22Rv1 (cell line): Measurements from ENCODE around the gene CYP27C1.

Experiments used
- H3K27ac ChIP-seq: fragments of 450-650 bp; 2 replicates; pipeline ENCODE4 v1.5.1; 2017
- ZFX ChIP-seq: fragments of 450-650 bp; IDR thresholded peaks from 2 replicates; pipeline ENCODE4 v1.6.1; 2017; ENCODE audit warnings: antibody characterized with exemption, borderline replicate concordance
- TF ChIP-seq, protein P1 (sequence below): fragments of 450-650 bp; IDR thresholded peaks from 2 replicates; pipeline ENCODE4 v1.5.1; 2017; ENCODE audit warnings: mild to moderate bottlenecking

Gene CYP27C1

GRCh38 chr2:127154396-127154795 is 65.7 kb downstream of the CYP27C1 start:
- H3K27ac ChIP-seq = no peak overlapping the region
- TF ChIP-seq, protein P1, sequence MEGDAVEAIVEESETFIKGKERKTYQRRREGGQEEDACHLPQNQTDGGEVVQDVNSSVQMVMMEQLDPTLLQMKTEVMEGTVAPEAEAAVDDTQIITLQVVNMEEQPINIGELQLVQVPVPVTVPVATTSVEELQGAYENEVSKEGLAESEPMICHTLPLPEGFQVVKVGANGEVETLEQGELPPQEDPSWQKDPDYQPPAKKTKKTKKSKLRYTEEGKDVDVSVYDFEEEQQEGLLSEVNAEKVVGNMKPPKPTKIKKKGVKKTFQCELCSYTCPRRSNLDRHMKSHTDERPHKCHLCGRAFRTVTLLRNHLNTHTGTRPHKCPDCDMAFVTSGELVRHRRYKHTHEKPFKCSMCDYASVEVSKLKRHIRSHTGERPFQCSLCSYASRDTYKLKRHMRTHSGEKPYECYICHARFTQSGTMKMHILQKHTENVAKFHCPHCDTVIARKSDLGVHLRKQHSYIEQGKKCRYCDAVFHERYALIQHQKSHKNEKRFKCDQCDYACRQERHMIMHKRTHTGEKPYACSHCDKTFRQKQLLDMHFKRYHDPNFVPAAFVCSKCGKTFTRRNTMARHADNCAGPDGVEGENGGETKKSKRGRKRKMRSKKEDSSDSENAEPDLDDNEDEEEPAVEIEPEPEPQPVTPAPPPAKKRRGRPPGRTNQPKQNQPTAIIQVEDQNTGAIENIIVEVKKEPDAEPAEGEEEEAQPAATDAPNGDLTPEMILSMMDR = no peak
- TF ChIP-seq ZFX = no peak

- TF ChIP-seq ZFX = no peak
- TF ChIP-seq, protein P1 = no peak
- H3K27ac ChIP-seq = no peak overlapping the region
These were observed 66.4 kb downstream of the CYP27C1 start for GRCh38 chr2:127153691-127154158.

GRCh38 chr2:127150996-127151395 is 69.1 kb downstream of the CYP27C1 start:
- H3K27ac ChIP-seq = no peak overlapping the region
- TF ChIP-seq, protein P1 = no peak
- no peak for TF ChIP-seq ZFX

GRCh38 chr2:127149384-127149783 is 70.7 kb downstream of the CYP27C1 start:
- H3K27ac ChIP-seq = no peak overlapping the region
- no peak for TF ChIP-seq ZFX
- TF ChIP-seq, protein P1 = no peak

DNA sequence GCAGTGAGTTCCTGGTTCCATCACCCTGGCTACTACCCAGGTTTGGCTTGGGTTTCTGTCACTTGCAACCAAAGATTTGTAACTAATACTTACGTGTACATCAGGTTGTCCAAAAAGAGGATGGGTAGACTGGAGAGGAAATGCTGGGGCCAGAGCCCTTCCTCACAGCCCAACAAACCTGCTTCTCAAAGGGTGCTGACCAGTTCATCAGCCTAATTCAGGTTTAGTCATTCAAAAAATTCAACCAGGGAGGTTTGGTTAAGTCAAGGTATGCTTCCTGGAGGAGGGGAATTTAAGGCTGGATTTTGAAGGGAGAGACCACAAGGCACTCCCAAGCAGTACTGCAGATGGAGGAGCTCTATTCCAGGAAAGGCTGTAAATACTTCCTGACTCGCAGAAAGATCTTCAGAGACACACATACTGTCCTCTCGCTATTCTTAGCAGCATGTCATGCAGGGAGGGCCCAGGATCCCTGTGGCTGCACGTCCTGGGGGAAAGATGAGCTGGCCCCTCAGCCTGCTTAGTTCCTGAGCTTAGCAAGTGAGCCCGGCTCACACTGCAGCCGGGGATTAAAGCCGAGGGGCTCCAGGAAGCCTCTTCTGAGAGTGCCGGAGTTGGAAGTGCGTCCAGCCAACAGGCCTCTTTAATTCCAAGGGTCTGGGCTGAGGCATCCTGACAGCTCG is 73.1 kb downstream of the CYP27C1 start:
- TF ChIP-seq, protein P1 = no peak
- TF ChIP-seq ZFX = no peak
- H3K27ac ChIP-seq = no peak overlapping the region

- no peak overlapping the region for H3K27ac ChIP-seq
These were observed 73.9 kb downstream of the CYP27C1 start for GRCh38 chr2:127146071-127146725.

More at GRCh38 chr2:127146071-127146725, 73.9 kb downstream of the CYP27C1 start:
- no peak for TF ChIP-seq ZFX
- TF ChIP-seq, protein P1 = no peak
